VCaP (cell line): ENCODE data around the gene HMCES.
"Not testable (repeated sequence)": the region's sequence is repeated elsewhere in the genome, so short reads cannot be mapped to it uniquely, and the experiment has no call there.

Source experiments
- H3K27ac ChIP-seq: fragments of 450-650 bp; 2 replicates; pipeline ENCODE4 v1.5.1; 2017
- TF ChIP-seq, protein P1 (sequence below): fragments of 450-650 bp; conservative IDR thresholded peaks from 2 replicates; pipeline ENCODE4 v1.5.1; 2017; ENCODE audit warnings: mild to moderate bottlenecking, moderate library complexity

Gene HMCES

DNA sequence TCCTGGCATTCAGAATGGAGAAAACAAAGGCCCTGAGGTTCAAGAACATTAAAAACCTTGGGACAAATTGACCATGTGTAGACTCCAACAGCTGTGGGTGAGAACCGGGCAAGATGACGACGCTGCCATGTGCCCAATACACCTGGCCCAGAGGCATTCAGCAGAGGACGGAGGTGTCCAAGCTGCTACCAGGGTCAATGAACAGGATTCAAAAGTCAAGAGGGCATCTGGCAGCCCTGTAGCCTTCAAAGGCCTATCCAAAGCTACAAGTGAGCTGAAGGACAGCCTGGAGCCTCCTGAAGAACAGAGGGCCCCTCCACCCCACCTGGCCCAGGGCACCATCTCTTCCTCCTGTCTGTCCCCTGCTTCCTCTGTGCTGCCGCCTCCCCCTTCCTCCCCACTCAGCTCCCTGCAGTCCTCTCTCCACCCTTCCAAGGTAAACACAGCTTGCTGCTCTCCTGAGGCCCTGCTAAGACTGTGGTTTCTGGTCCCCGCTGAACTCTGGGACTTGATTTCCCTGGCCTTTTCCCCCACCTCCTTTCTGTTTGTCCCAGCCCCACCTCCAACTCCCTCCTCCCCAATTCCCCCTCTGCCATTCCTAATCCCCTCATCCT lies 57.5 kb downstream of the HMCES start:
- TF ChIP-seq, protein P1, sequence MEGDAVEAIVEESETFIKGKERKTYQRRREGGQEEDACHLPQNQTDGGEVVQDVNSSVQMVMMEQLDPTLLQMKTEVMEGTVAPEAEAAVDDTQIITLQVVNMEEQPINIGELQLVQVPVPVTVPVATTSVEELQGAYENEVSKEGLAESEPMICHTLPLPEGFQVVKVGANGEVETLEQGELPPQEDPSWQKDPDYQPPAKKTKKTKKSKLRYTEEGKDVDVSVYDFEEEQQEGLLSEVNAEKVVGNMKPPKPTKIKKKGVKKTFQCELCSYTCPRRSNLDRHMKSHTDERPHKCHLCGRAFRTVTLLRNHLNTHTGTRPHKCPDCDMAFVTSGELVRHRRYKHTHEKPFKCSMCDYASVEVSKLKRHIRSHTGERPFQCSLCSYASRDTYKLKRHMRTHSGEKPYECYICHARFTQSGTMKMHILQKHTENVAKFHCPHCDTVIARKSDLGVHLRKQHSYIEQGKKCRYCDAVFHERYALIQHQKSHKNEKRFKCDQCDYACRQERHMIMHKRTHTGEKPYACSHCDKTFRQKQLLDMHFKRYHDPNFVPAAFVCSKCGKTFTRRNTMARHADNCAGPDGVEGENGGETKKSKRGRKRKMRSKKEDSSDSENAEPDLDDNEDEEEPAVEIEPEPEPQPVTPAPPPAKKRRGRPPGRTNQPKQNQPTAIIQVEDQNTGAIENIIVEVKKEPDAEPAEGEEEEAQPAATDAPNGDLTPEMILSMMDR: no peak
- no peak overlapping the region for H3K27ac ChIP-seq

DNA sequence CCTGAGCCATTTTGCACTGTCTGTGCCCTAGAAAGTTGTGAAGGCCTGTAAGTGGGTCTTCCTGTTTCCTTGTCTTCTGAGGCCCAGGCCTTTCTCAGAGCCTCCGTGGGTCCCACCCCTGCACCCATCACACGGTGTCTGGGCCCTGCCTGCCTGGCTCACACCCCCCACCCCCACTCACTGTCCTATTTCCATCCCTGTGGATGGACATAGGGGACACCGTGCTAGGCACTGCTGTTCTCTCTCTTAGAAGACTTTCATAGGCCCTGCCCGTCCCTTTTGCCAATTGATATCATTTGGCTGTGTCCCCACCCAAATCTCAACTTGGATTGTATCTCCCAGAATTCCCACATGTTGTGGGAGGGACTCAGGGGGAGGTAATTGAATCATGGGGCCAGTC lies 59.0 kb downstream of the HMCES start:
- H3K27ac ChIP-seq: not testable (repeated sequence)

DNA sequence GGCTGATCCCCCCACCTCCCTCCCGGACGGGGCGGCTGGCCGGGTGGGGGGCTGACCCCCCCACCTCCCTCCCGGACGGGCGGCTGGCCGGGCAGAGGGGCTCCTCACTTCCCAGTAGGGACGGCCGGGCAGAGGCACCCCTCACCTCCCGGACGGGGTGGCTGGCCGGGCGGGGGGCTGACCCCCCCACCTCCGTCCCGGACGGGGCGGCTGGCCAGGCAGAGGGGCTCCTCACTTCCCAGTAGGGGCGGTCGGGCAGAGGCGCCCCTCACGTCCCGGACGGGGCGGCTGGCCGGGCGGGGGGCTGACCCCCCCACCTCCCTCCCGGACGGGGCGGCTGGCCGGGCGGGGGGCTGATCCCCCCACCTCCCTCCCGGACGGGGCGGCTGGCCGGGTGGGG lies 60.5 kb downstream of the HMCES start:
- H3K27ac ChIP-seq: not testable (repeated sequence)

DNA sequence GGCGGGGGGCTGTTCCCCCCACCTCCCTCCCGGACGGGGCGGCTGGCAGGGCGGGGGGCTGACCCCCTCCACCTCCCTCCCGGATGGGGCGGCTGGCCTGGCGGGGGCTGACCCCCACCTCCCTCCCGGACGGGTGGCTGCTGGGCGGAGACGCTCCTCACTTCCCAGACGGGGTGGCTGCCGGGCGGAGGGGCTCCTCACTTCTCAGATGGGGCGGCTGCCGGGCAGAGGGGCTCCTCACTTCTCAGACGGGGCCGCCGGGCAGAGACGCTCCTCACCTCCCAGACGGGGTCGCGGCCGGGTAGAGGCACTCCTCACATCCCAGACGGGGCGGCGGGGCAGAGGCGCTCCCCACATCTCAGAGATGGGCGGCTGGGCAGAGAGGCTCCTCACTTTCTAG lies 61.2 kb downstream of the HMCES start:
- H3K27ac ChIP-seq: not testable (repeated sequence)

DNA sequence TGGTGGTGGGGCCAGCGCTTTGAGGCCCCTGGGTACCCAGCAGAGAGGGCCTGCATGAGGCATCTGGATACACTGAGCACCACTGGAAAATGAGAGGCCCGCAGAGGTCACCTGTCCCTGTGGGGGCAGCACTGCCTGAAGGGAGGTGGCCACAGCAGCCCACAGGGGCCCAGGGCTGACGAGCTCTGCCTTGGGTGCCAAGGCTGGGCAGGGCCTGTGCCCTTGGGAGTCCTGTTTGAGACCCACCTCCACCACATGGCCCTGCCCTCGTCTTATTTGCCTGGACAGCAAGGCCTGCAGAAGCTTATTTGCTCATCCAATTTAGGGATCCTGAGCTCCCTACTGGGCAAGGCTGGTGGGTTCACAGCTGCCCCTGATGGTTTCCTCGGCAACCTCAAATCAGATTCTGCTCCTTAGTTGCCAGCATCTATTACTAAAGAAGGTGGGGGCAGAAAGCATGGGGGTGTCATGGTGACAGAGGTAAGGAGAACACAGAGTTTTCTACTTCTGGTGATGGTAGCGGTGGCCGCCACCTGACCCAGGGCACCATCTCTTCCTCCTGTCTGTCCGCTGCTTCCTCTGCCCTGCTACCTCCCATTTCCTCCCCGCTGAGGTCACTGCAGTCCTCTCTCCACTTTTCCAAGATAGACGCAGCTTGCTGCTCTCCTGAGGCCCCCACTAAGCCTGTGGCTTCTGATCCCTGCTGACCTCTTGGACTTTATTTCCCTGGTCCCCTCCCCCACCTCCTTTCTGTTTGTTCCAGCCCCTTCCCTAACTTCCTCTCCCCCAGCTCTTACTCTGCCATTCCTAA lies 62.9 kb downstream of the HMCES start:
- TF ChIP-seq, protein P1: no peak
- no peak overlapping the region for H3K27ac ChIP-seq

DNA sequence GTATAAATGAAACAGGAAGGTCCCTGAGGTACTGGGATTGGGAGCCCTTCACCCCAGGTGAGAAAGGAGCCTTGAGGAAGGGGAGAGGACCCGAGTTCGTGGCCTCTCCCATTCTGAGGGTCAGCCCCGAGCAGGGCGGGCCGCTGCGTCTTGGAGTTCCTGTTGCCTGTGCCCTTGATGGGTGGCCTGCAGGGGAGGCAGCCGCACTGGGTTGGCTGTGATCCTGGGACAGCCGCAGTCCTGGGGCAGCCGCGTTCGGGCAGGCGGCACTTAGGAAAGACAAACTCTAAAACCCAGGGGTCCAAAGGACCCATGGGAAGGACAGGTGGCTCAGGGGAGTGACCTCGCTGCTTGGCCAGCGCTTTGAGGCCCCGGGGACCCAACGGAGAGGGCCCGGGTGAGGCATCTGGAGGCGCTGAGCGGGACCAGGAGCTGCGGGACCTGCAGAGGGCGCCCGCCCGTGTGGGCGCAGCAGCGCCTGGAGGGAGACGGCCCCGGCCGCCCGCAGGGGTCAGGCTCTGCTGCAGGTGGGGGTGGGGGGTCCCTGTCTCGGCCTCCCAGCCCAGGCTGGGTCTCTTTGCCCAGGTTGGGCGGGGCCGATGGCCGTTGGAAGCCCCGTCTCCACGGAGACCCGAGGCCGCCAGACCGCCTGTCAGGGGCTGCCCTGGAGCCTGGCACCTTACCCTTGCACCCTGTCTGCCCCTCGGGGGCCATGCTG lies 65.1 kb downstream of the HMCES start:
- TF ChIP-seq, protein P1: no peak
- no peak overlapping the region for H3K27ac ChIP-seq

DNA sequence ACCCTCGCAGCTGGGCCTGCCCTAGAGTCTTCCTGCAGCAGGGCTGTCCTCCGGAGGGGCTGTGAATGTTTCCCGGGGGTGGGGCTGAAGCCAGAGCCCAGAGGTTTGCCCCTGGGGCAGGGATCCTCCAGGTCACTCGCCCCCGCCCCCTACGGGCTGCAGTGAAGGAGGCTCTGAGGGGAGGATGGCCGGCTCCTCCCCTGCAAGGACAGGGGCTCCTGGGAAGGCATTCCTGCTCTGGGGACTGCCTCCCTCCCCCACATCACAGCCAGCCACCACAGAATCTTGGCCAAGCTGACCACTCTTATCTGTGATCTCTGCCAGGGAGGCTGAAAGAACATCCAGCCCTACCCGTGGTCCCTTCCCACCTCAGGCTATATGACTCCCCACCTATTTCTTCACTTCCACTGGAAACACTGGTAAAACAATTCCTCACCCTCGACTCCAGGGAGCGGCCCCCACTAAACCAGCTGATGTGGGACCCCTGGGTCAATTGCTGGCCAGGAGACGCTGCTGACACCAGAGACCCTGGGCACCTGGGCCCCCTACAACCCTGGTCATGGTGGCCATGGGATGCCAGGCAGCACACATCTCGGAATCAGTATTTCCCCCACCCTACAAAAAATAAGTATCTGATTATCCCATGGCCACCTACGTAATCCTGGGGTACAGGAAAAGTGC lies 66.0 kb downstream of the HMCES start:
- H3K27ac ChIP-seq: no peak overlapping the region
- TF ChIP-seq, protein P1: no peak

DNA sequence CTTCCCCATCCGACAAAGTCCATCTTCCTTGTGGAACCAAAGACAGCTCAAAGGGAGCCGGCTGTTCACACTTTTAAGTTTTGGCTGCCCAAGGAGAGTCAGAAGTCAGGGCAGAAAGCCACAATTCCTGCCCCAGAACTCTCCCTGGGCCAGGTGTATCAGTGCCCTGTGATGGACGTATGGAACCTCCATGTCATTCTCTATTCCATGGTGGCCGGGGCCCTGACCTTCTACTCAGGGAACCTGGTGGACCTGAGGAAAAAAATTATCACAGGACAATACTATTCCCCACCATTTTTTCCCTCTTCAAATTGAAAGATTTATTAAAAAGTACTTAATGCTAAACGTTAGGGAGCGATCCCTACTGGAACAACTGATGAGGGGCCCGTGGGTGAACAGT lies 66.6 kb downstream of the HMCES start:
- TF ChIP-seq, protein P1: no peak
- H3K27ac ChIP-seq: no peak overlapping the region
